Stimulated activated CD8-positive, alpha-beta memory T cell treated with anti-CD3 and anti-CD28 coated beads, Interleukin-7, amount 100 ng/mL, for 1 hour (primary cell): Measurements from ENCODE around the gene CCL3.
"Not testable (repeated sequence)": the region's sequence is repeated elsewhere in the genome, so short reads cannot be mapped to it uniquely, and the experiment has no call there.

Experiments used
- DNase-seq, 2 donors: peaks; one replicate each; pipeline ENCODE4 v3.0.0-alpha.2; 2020; ENCODE audit warnings: low read depth in 2 of 2

CCL3 gene

GRCh38 chr17:36086791-36087190 is 3.2 kb downstream of the CCL3 start:
- no peak for DNase-seq

GRCh38 chr17:36085765-36086164 is 4.2 kb downstream of the CCL3 start:
- no peak for DNase-seq

- not testable (repeated sequence) for DNase-seq
These were observed 6.3 kb downstream of the CCL3 start for GRCh38 chr17:36083691-36084090.

- peak; percentile 40 to 47 for DNase-seq
These were observed 7.3 kb downstream of the CCL3 start for GRCh38 chr17:36082482-36083120.

GRCh38 chr17:36081681-36082471 is 8.1 kb downstream of the CCL3 start:
- DNase-seq = not testable (repeated sequence)

GRCh38 chr17:36074365-36074764 is 15.6 kb downstream of the CCL3 start:
- DNase-seq = no peak

GRCh38 chr17:36072431-36073121 is 17.4 kb downstream of the CCL3 start:
- peak in 1 of 2 donors; percentile 37 for DNase-seq

- no peak for DNase-seq
These were observed 18.2 kb downstream of the CCL3 start for GRCh38 chr17:36071751-36072150.

- DNase-seq = no peak
These were observed 19.5 kb downstream of the CCL3 start for GRCh38 chr17:36070427-36070826.

GRCh38 chr17:36069136-36069535 is 20.8 kb downstream of the CCL3 start:
- DNase-seq = no peak

GRCh38 chr17:36068524-36068923 is 21.4 kb downstream of the CCL3 start:
- DNase-seq = no peak

- DNase-seq = no peak
These were observed 23.5 kb downstream of the CCL3 start for GRCh38 chr17:36066365-36066985.

GRCh38 chr17:36063786-36064541 is 26.0 kb downstream of the CCL3 start, which contains the start of gene CCL18:
Gene CCL18, plus strand, starts transcription at chr17:36064272. Its CDS starts 71 bp downstream, at chr17:36064343.
- no peak for DNase-seq

GRCh38 chr17:36060816-36061215 is 29.1 kb downstream of the CCL3 start:
- no peak for DNase-seq

GRCh38 chr17:36059406-36059805 is 30.5 kb downstream of the CCL3 start:
- DNase-seq = no peak

- DNase-seq = no peak
These were observed 32.0 kb downstream of the CCL3 start for GRCh38 chr17:36057911-36058310.

- DNase-seq = no peak
These were observed 33.9 kb downstream of the CCL3 start for GRCh38 chr17:36055921-36056520.

GRCh38 chr17:36055171-36055570 is 34.8 kb downstream of the CCL3 start:
- DNase-seq = no peak

GRCh38 chr17:36049643-36050042 is 40.3 kb downstream of the CCL3 start:
- DNase-seq = no peak

GRCh38 chr17:36048066-36048465 is 41.9 kb downstream of the CCL3 start:
- DNase-seq = no peak
